Retinal pigment epithelial cell (primary cell): ENCODE measurements around the gene KCNG4.

ENCODE experiments used
- DNase-seq: peaks from one replicate; pipeline ENCODE4 v3.0.0-alpha.2; 2010; ENCODE audit warnings: low read depth
- H3K4me3 ChIP-seq: 2 replicates; pipeline ENCODE4 v1.5.1; 2011; ENCODE audit warnings: mild to moderate bottlenecking, low read length, control low read depth, moderate library complexity
- TF ChIP-seq, protein P1 (sequence below): conservative IDR thresholded peaks from 2 replicates; pipeline ENCODE4 v1.5.1; 2011; ENCODE audit warnings: low read depth, low read length, control low read depth, inconsistent platforms

The KCNG4 gene

DNA sequence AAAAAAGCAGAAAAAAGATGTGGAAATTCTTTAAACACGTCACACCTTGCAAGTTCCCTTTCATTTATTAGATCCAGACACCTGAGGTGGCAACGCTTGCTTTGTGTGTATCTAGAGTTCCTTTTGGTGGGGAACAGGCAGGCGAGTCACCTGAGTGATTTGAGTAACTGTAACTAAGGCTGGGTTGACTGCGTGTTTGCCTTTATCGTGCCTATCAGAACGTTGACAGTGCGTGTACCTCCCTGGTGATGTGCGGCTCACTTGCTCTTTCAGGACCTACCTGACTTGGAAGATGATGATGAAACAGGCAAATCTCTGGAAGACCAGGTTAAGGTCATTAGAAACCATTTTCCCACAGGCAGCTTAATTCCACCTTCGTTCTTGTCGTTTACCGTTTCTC is 65.4 kb downstream of the KCNG4 start:
- no peak overlapping the region for H3K4me3 ChIP-seq
- DNase-seq = no peak
- TF ChIP-seq, protein P1, sequence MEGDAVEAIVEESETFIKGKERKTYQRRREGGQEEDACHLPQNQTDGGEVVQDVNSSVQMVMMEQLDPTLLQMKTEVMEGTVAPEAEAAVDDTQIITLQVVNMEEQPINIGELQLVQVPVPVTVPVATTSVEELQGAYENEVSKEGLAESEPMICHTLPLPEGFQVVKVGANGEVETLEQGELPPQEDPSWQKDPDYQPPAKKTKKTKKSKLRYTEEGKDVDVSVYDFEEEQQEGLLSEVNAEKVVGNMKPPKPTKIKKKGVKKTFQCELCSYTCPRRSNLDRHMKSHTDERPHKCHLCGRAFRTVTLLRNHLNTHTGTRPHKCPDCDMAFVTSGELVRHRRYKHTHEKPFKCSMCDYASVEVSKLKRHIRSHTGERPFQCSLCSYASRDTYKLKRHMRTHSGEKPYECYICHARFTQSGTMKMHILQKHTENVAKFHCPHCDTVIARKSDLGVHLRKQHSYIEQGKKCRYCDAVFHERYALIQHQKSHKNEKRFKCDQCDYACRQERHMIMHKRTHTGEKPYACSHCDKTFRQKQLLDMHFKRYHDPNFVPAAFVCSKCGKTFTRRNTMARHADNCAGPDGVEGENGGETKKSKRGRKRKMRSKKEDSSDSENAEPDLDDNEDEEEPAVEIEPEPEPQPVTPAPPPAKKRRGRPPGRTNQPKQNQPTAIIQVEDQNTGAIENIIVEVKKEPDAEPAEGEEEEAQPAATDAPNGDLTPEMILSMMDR = no peak

DNA sequence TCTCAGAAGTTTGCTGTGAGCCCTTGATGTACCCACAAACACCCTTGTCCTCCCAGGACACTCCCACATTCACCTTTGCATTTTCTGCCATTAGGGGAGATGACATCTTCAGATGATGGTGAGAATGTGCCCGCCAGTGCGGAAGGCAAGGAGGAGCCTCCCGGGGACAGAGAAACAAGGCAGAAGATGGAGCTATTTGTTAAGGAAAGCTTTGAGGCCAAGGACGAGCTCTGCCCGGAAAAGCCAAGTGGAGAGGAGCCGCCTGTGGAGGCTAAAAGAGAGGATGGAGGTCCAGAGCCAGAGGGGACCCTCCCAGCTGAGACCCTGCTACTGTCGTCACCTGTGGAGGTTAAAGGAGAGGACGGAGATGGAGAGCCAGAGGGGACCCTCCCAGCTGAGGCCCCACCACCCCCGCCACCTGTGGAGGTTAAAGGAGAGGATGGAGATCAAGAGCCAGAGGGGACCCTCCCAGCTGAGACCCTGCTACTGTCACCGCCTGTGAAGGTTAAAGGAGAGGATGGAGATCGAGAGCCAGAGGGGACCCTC is 70.0 kb downstream of the KCNG4 start:
- DNase-seq = no peak
- TF ChIP-seq, protein P1 = no peak
- H3K4me3 ChIP-seq = no peak overlapping the region
